ENCODE data around the gene AP1S1.
"Not testable (repeated sequence)": the region's sequence is repeated elsewhere in the genome, so short reads cannot be mapped to it uniquely, and the experiment has no call there.

Gene AP1S1

DNA sequence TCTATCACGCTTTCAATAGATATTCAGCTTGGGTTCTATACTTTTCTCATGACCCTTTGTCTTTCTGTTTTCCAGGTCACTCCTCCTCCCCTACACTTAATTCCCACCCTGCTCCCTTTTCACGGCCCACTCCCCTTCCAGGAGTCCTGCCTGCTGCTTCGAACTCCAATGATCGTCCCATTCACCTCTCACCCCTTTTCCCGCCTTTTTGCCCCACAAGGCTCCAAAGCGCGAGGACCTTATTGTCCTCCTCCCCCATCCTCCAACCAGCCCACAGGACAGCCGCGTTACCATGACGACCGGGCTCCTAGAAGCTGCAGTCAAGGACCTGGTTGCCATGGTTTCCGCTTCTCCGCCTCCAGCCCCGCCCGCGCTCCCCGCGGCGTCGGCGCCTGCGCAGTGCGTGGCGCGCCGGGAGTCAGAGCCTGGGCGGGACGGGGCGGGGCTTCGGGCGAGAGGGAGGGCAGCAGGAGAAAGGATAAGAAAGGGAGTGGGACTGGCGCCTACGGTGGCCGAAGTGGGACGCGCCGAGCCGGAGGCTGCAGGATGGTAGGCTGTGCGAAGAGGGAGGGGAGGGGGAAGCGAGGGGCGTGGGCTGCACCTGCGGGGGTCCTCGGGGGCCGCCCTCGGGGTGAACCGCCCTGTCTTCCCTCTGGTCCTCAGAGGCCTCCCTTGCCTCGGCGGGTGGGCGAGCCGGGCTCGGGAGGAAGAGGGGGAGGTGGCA is at the start of gene AP1S1:
AP1S1 (plus strand) TSS at position 508 of the 724 bp plus-strand sequence; CDS start at position 547, 39 bp downstream.
- DNase-seq (ENCODE audit: low read depth), result peak; percentile 79
- in situ Hi-C loops (cut with HindIII; ENCODE audit: low sequenced_read_pairs), result no loop called here
- no peak for TF ChIP-seq CTCF (IDR thresholded peaks at IDR 0.05; ENCODE audit: low read depth, low read length, missing control alignments)
- H3K4me3 ChIP-seq (ENCODE audit: low read depth, low read length), result peak within 1 kb of the TSS; percentile 82

GRCh38 chr7:101104799-101105198 is 49.5 kb upstream of the AP1S1 start:
- TF ChIP-seq CTCF (IDR thresholded peaks at IDR 0.05; ENCODE audit: low read depth, low read length, missing control alignments), result no peak
- no peak overlapping the region for H3K4me3 ChIP-seq (ENCODE audit: low read depth, low read length)
- in situ Hi-C loops (cut with HindIII; ENCODE audit: low sequenced_read_pairs), result no loop called here
- DNase-seq (ENCODE audit: low read depth), result no peak

DNA sequence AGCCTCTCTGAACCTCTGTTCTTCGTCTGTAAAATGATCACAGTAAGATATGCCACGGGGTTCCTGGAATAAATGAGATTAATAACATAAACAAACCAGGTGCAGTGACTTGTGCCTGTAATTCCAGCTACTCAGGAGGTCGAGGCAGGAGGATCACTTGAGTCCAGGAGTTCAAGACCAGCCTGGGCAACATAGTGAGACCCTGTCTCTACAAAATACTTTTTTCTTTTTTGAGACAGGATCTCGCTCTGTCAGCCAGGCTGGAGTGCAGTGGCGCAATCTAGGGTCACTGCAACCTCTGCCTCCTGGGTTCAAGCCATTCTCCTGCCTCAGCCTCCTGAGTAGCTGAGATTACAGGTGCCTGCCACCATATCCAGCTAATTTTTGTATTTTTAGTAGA is 49.0 kb upstream of the AP1S1 start:
- in situ Hi-C loops (cut with HindIII; ENCODE audit: low sequenced_read_pairs); DNase-seq (ENCODE audit: low read depth); H3K4me3 ChIP-seq (ENCODE audit: low read depth, low read length): not testable (repeated sequence)

- TF ChIP-seq CTCF (IDR thresholded peaks at IDR 0.05; ENCODE audit: low read depth, low read length, missing control alignments), result no peak
- no peak for DNase-seq (ENCODE audit: low read depth)
- in situ Hi-C loops (cut with HindIII; ENCODE audit: low sequenced_read_pairs), result no loop called here
- no peak overlapping the region for H3K4me3 ChIP-seq (ENCODE audit: low read depth, low read length)
Observed at GRCh38 chr7:101106386-101106785, 47.9 kb upstream of the AP1S1 start.

- in situ Hi-C loops (cut with HindIII; ENCODE audit: low sequenced_read_pairs), result no loop called here
- no peak for TF ChIP-seq CTCF (IDR thresholded peaks at IDR 0.05; ENCODE audit: low read depth, low read length, missing control alignments)
- no peak overlapping the region for H3K4me3 ChIP-seq (ENCODE audit: low read depth, low read length)
- no peak for DNase-seq (ENCODE audit: low read depth)
Observed at GRCh38 chr7:101108330-101108857, 45.9 kb upstream of the AP1S1 start.

DNA sequence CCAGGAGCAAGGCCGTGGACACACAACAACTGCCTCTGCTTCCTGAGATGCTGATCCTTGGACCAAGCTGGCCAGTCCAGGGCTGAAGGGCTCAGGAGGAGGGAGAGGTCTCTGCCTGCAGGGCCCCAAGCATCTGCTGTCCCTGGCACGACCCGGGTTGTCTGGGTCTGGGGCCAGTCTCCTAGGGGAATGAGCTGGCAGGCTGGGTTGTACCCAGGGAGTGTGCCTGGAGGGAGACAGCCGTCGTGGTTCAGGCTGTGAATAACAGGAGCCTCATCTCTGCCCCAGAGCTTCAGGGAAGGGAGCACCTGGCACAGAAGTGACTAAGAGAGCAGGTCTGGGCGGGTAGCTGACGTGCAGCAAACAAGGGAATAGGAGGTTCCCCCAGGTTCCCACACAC is 45.3 kb upstream of the AP1S1 start:
- DNase-seq (ENCODE audit: low read depth), result no peak
- in situ Hi-C loops (cut with HindIII; ENCODE audit: low sequenced_read_pairs), result no loop called here
- H3K4me3 ChIP-seq (ENCODE audit: low read depth, low read length), result no peak overlapping the region
- TF ChIP-seq CTCF (IDR thresholded peaks at IDR 0.05; ENCODE audit: low read depth, low read length, missing control alignments), result no peak

DNA sequence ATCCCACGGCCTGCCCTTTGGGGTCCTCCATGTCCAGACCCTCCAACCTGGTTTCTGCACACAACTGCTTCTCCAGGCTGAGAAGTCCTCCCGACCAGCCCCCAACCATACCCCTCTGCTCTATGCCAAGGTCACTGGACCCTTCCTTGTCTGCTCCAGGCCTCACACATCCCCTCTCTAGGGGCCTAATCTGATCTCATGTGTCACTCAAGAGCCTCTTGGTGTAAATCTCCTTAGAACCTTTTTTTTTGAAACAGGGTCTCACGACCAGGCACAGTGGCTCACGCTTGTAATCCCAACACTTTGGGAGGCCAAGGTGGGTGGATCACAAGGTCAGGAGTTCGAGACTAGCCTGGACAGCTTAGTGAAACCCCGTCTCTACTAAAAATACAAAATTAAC is 44.9 kb upstream of the AP1S1 start:
- H3K4me3 ChIP-seq (ENCODE audit: low read depth, low read length), result no peak overlapping the region
- in situ Hi-C loops (cut with HindIII; ENCODE audit: low sequenced_read_pairs), result no loop called here
- DNase-seq (ENCODE audit: low read depth), result no peak
- no peak for TF ChIP-seq CTCF (IDR thresholded peaks at IDR 0.05; ENCODE audit: low read depth, low read length, missing control alignments)

Data from astrocyte of the cerebellum (primary cell).